ENCODE measurements around the gene TPST2. TPM values are rescaled to one million over a fixed set of nuclear protein-coding genes. Genes with fewer than 3 reads are reported as not detected.

TPST2 gene
- total RNA-seq, 1 donor from 2014 or later, result 26.2 TPM

- Histone ChIP-seq H3K27me3 (ENCODE audit: control insufficient read depth, insufficient read depth, low read length) (no peaks in the 10 kb centered on the region), H3K4me3 (ENCODE audit: low read depth, low read length) (no peak overlapping the region), H3K36me3 (ENCODE audit: control insufficient read depth, insufficient read depth, low read length) (no peaks in the 10 kb centered on the region)
- DNase-seq (ENCODE audit: low read depth), result no peak
- TF ChIP-seq CTCF (IDR thresholded peaks at IDR 0.05; ENCODE audit: insufficient read depth, low read length, poor library complexity, severe bottlenecking), result no peak
These were observed 13.8 kb downstream of the TPST2 start for GRCh38 chr22:26576026-26576680.

GRCh38 chr22:26574001-26574723 lies 15.8 kb downstream of the TPST2 start:
- no peaks in the 10 kb centered on the region for H3K36me3 ChIP-seq (ENCODE audit: control insufficient read depth, insufficient read depth, low read length)
- no peaks in the 10 kb centered on the region for H3K27me3 ChIP-seq (ENCODE audit: control insufficient read depth, insufficient read depth, low read length)
- TF ChIP-seq CTCF (IDR thresholded peaks at IDR 0.05; ENCODE audit: insufficient read depth, low read length, poor library complexity, severe bottlenecking), result no peak
- H3K4me3 ChIP-seq (ENCODE audit: low read depth, low read length), result no peak overlapping the region
- DNase-seq (ENCODE audit: low read depth), result no peak

DNA sequence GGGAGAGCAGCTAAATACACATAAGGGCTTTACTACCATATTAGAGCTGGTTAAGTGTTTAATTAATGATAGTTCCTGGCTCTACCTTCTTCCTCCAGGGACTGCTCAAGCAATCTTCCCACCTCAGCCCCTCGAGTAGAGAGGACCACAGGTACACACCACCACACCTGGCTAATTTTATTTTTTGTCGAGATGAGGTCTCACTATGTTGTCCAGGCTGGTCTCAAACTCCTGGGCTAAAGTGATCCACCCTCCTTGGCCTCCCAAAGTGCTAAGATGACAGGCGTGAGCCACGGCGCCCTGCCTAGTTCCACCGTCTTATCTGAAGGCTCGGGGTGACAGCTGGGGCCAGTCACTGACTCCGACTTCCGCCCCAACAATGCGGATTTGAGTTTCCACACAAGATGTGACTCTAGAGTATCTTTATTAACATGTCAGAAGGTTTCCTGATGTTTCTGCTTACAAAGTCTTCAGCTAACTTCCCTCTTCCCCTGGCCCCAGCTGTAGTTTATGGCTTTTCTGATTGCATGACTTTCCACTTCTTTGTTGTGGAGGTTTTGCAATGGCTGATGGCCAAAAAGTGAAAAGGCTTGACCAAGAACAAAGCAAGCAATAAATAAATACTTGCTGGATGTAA lies 16.8 kb downstream of the TPST2 start:
- no peak overlapping the region for H3K4me3 ChIP-seq (ENCODE audit: low read depth, low read length)
- no peaks in the 10 kb centered on the region for H3K27me3 ChIP-seq (ENCODE audit: control insufficient read depth, insufficient read depth, low read length)
- H3K36me3 ChIP-seq (ENCODE audit: control insufficient read depth, insufficient read depth, low read length), result no peaks in the 10 kb centered on the region
- no peak for DNase-seq (ENCODE audit: low read depth)
- TF ChIP-seq CTCF (IDR thresholded peaks at IDR 0.05; ENCODE audit: insufficient read depth, low read length, poor library complexity, severe bottlenecking), result no peak

DNA sequence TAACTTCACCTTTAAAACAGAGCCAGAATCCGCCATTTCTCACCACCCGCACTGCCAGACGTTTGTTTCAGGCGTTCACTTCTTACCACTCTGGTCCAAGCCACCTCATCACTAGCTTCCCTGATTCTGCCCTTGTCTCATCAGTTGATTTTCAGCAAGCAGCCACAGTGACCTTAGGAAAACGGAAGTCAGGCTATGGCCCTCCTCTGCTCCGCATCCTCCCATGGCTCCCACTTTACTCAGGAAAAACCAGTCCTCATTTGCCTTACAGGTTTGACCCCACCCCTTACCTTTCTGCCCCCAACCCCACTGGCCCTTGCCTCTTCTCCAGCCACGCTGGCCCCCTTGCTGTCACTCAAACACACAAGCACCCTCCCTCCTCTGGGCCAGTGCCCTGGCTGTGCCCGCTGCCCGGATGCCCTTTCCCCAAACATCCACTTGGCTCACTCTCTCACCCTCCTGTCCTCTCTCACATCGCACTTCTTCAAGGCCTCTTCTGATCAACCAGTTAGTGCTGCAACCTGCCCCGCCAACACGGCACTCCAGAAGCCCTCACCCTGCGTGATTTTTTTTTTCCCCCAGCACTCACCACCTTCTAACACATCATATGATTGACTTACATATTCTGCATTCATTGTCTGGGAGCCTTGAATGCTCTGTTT lies 18.9 kb downstream of the TPST2 start:
- Histone ChIP-seq H3K4me3 (ENCODE audit: low read depth, low read length) (no peak overlapping the region), H3K27me3 (ENCODE audit: control insufficient read depth, insufficient read depth, low read length) (no peaks in the 10 kb centered on the region), H3K36me3 (ENCODE audit: control insufficient read depth, insufficient read depth, low read length) (no peaks in the 10 kb centered on the region)
- no peak for DNase-seq (ENCODE audit: low read depth)
- no peak for TF ChIP-seq CTCF (IDR thresholded peaks at IDR 0.05; ENCODE audit: insufficient read depth, low read length, poor library complexity, severe bottlenecking)

- H3K36me3 ChIP-seq (ENCODE audit: control insufficient read depth, insufficient read depth, low read length), result no peaks in the 10 kb centered on the region
- DNase-seq (ENCODE audit: low read depth), result no peak
- no peaks in the 10 kb centered on the region for H3K27me3 ChIP-seq (ENCODE audit: control insufficient read depth, insufficient read depth, low read length)
- H3K4me3 ChIP-seq (ENCODE audit: low read depth, low read length), result no peak overlapping the region
- no peak for TF ChIP-seq CTCF (IDR thresholded peaks at IDR 0.05; ENCODE audit: insufficient read depth, low read length, poor library complexity, severe bottlenecking)
These were observed 19.8 kb downstream of the TPST2 start for GRCh38 chr22:26570115-26570514.
